GM12864 (cell line): Measurements from ENCODE around the gene IGFN1.

Experiments used
- DNase-seq: peaks from one replicate; pipeline ENCODE4 v3.0.0-alpha.2; 2011; ENCODE audit warnings: low read depth
- H3K4me3 ChIP-seq: 2 replicates; pipeline ENCODE4 v1.5.1; 2011; ENCODE audit warnings: mild to moderate bottlenecking, low read depth, low read length, control low read depth
- TF ChIP-seq, protein P1 (sequence below): IDR thresholded peaks from 2 replicates; pipeline ENCODE4 v1.5.1; 2011; ENCODE audit warnings: low read depth, mild to moderate bottlenecking, moderate library complexity, low read length, control low read depth, inconsistent platforms; ENCODE audit errors: missing control alignments

The IGFN1 gene

GRCh38 chr1:201171063-201172036 is 19.3 kb upstream of the IGFN1 start:
- TF ChIP-seq, protein P1, sequence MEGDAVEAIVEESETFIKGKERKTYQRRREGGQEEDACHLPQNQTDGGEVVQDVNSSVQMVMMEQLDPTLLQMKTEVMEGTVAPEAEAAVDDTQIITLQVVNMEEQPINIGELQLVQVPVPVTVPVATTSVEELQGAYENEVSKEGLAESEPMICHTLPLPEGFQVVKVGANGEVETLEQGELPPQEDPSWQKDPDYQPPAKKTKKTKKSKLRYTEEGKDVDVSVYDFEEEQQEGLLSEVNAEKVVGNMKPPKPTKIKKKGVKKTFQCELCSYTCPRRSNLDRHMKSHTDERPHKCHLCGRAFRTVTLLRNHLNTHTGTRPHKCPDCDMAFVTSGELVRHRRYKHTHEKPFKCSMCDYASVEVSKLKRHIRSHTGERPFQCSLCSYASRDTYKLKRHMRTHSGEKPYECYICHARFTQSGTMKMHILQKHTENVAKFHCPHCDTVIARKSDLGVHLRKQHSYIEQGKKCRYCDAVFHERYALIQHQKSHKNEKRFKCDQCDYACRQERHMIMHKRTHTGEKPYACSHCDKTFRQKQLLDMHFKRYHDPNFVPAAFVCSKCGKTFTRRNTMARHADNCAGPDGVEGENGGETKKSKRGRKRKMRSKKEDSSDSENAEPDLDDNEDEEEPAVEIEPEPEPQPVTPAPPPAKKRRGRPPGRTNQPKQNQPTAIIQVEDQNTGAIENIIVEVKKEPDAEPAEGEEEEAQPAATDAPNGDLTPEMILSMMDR, result peak; percentile 52
- no peak for DNase-seq

DNA sequence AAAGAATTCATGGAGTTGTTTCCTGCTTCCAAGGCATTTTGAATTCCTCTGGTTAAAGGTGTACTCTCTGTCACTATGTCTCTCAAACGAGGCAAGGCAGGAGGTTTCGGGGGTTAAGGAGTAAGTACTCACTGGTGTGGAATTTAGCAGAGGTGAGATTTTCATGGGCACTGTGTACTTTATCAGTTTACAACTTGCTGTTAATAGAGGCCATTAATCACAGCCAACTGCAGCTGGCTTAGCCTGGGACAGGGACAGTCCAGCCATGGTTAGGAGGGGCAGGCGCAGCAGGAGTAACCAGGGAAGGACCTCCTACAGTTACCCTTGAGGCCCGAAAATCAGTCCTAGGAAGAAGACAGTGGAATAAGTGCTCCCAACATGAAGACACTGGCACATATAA is 18.3 kb upstream of the IGFN1 start:
- TF ChIP-seq, protein P1, result no peak
- no peak overlapping the region for H3K4me3 ChIP-seq
- DNase-seq, result no peak

More at GRCh38 chr1:201171063-201172036, 19.3 kb upstream of the IGFN1 start:
- H3K4me3 ChIP-seq, result peak overlapping the region; percentile 59

- DNase-seq, result no peak
- TF ChIP-seq, protein P1, result no peak
- no peak overlapping the region for H3K4me3 ChIP-seq
Measured at GRCh38 chr1:201172999-201173610, 17.5 kb upstream of the IGFN1 start.

DNA sequence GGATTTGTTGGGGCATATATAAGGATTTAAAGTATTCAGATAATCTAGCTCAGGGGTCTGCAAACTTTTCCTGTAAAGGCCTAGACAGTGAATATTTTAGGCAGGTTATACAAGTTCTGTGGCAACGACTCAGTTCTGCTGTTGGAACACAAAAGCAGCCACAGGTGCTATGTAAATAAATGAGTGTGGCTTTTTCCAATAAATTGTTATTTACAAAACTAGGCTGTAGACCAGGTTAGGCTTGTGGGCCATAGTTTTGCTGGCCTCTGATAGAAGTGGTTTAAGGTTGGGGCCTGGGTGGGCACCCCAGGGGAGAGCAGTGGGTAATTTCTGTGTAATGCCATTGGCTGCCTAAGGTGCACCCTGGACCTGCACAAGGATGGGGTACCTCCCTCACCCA is 16.9 kb upstream of the IGFN1 start:
- no peak overlapping the region for H3K4me3 ChIP-seq
- TF ChIP-seq, protein P1, result no peak
- DNase-seq, result no peak

DNA sequence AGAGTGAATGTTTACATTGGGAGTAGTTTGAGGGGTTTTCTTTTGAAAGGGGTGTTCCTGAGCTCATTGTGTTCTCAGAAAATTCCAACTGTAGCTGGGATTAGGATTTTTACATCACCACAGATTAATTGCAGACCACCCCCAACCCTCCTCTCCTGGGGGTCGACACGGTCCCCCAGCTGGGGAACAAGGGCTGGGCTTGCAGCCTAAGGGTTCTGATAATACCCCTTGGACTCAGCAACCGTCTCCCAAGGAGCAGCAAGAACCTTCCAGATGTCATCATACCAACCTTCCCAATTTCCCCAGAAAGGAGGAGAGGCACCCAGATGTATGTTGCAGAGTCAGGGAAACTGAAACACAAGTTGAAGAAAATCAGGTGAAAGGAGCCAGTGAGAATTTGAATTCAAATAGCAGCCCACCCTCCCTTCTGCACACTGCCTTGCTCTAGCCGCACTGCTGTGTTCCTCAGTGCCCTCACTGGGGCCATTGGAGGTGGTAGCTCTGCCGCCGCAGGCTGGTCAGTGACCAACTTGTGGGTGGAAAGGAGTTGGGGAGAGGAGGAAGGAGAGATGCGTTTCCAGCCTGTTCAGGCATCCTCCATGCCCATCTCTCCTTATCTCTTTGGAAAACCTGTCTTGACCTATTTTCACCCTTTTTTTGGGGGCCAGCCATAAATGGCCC is 14.7 kb upstream of the IGFN1 start:
- TF ChIP-seq, protein P1, result no peak
- DNase-seq, result no peak
- no peak overlapping the region for H3K4me3 ChIP-seq

DNA sequence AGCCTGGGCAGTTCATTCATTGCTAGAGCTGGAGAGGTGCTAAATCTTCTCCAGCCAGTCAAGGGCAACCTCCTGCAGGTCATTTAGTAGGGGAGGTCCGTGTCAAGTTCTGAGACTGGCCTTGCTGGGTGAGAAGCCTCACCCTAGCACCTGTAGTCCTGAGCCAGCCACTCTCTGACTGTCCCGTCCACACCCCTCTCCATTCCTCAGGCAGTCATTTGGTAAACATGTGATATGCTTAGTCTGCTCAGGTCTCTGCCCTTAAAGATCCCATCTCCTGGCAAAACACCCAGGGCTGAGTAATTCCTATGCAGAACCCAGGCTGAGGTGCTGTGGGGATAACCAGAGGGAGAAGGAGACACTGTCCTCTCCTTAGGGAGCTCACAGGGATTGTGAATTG is 13.7 kb upstream of the IGFN1 start:
- DNase-seq, result no peak
- TF ChIP-seq, protein P1, result no peak
- no peak overlapping the region for H3K4me3 ChIP-seq
